ENCODE results near the gene RNF150. TPM values are rescaled to one million over a fixed set of nuclear protein-coding genes. Genes with fewer than 3 reads are reported as not detected.
"Not testable (repeated sequence)": the region's sequence is repeated elsewhere in the genome, so short reads cannot be mapped to it uniquely, and the experiment has no call there.

The RNF150 gene
- total RNA-seq, 1 donor from 2014 or later: 31.2 TPM

DNA sequence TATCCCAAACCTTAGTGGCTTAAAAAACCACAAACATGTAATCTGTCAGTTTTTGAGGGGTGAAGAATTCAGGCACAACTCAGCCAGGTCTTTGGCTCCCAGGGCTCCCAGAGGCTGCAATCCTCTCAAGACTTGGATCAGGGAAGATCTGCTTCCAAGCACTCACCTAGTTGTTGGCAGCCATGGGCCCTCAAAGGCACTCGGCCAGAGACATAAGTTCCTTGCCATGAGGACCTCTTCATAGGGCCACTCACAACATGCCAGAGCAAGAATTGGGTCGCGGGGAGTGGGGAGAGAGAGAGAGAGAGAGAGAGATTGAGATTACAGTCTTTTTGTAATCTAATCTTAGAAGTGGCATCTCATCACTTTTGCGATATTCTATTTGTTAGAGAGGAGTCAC lies 300.0 kb downstream of the RNF150 start:
- Histone ChIP-seq H3K4me3 (no peak overlapping the region), H3K27me3 (no peaks in the 10 kb centered on the region), H3K36me3 (no peaks in the 10 kb centered on the region), H3K9me3 (no peaks in the 10 kb centered on the region), H3K27ac (no peak overlapping the region), H3K4me1 (no peaks in the 10 kb centered on the region)
- intact Hi-C loops (cut with DNase I): no loop called here
- TF ChIP-seq, protein P1, sequence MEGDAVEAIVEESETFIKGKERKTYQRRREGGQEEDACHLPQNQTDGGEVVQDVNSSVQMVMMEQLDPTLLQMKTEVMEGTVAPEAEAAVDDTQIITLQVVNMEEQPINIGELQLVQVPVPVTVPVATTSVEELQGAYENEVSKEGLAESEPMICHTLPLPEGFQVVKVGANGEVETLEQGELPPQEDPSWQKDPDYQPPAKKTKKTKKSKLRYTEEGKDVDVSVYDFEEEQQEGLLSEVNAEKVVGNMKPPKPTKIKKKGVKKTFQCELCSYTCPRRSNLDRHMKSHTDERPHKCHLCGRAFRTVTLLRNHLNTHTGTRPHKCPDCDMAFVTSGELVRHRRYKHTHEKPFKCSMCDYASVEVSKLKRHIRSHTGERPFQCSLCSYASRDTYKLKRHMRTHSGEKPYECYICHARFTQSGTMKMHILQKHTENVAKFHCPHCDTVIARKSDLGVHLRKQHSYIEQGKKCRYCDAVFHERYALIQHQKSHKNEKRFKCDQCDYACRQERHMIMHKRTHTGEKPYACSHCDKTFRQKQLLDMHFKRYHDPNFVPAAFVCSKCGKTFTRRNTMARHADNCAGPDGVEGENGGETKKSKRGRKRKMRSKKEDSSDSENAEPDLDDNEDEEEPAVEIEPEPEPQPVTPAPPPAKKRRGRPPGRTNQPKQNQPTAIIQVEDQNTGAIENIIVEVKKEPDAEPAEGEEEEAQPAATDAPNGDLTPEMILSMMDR (IDR thresholded peaks at IDR 0.05): no peak
- no peak for DNase-seq (ENCODE audit: low spot score in 2 of 2)

- no peak for DNase-seq (ENCODE audit: low spot score in 2 of 2)
- H3K27me3 ChIP-seq: no peaks in the 10 kb centered on the region
- TF ChIP-seq, protein P1 (IDR thresholded peaks at IDR 0.05): no peak
- no peak overlapping the region for H3K4me3 ChIP-seq
- no peaks in the 10 kb centered on the region for H3K4me1 ChIP-seq
- intact Hi-C loops (cut with DNase I): no loop called here
- no peak overlapping the region for H3K27ac ChIP-seq
- H3K9me3 ChIP-seq: no peaks in the 10 kb centered on the region
- no peaks in the 10 kb centered on the region for H3K36me3 ChIP-seq
Measured at GRCh38 chr4:140829825-140830224, 303.4 kb downstream of the RNF150 start.

DNA sequence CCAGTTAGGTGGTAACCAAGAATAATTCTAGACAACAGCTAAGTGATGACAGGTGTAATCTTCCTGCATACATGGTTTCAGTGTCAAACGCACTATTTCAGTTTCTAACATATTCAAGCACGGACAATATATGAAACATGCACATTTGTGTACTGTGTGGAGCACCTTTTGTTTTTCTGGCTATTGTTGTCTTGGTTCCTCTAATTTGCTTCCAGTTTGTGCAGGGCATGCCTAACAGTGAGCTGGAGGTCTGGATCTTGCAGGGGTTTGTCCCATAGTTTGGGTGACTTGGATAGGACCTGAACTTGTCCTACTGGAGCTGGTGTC lies 306.6 kb downstream of the RNF150 start:
- Histone ChIP-seq H3K4me3 (no peak overlapping the region), H3K36me3 (no peaks in the 10 kb centered on the region), H3K27ac (no peak overlapping the region), H3K9me3 (no peaks in the 10 kb centered on the region), H3K27me3 (no peaks in the 10 kb centered on the region), H3K4me1 (no peaks in the 10 kb centered on the region)
- intact Hi-C loops (cut with DNase I): no loop called here
- no peak for DNase-seq (ENCODE audit: low spot score in 2 of 2)
- TF ChIP-seq, protein P1 (IDR thresholded peaks at IDR 0.05): no peak

- H3K27ac ChIP-seq; H3K9me3 ChIP-seq; intact Hi-C loops (cut with DNase I); H3K4me1 ChIP-seq; H3K36me3 ChIP-seq; H3K4me3 ChIP-seq; H3K27me3 ChIP-seq; DNase-seq (ENCODE audit: low spot score in 2 of 2): not testable (repeated sequence)
Measured at GRCh38 chr4:140820520-140820919, 312.7 kb downstream of the RNF150 start.

DNA sequence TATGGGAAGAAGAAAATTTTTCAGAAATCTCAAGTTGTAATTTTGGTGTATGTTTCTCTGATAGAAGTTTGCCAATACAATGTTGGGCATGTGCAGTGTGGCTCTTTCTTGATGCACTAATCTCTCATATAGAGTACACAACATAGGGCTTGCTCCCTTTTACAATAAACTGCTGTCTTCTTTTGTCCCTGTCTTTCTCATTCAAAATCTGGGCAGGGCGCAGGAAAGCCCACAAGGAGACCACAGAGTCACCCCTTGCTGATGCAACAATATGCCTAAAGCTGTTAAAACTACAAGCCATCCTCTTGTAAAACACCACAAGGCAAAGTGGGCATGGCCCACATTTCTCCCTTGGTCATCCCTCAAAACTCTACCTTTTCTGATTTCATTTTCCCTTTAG lies 313.7 kb downstream of the RNF150 start:
- no peak overlapping the region for H3K4me3 ChIP-seq
- no peaks in the 10 kb centered on the region for H3K9me3 ChIP-seq
- H3K36me3 ChIP-seq: no peaks in the 10 kb centered on the region
- no peaks in the 10 kb centered on the region for H3K27me3 ChIP-seq
- H3K27ac ChIP-seq: no peak overlapping the region
- TF ChIP-seq, protein P1 (IDR thresholded peaks at IDR 0.05): no peak
- DNase-seq (ENCODE audit: low spot score in 2 of 2): no peak
- intact Hi-C loops (cut with DNase I): no loop called here
- no peaks in the 10 kb centered on the region for H3K4me1 ChIP-seq

GRCh38 chr4:140818433-140818832 lies 314.8 kb downstream of the RNF150 start:
- no peak for DNase-seq (ENCODE audit: low spot score in 2 of 2)
- H3K4me1 ChIP-seq: no peaks in the 10 kb centered on the region
- H3K9me3 ChIP-seq: no peaks in the 10 kb centered on the region
- H3K36me3 ChIP-seq: no peaks in the 10 kb centered on the region
- H3K27ac ChIP-seq: no peak overlapping the region
- TF ChIP-seq, protein P1 (IDR thresholded peaks at IDR 0.05): no peak
- no peaks in the 10 kb centered on the region for H3K27me3 ChIP-seq
- intact Hi-C loops (cut with DNase I): no loop called here
- no peak overlapping the region for H3K4me3 ChIP-seq

Data from ascending aorta (tissue), 2 donors.